Hepatocyte (in vitro differentiated cells): ENCODE data around the gene ITPK1. TPM values are rescaled to one million over a fixed set of nuclear protein-coding genes. Genes with fewer than 3 reads are reported as not detected.

ENCODE experiments used
- DNase-seq: peaks from one replicate; pipeline ENCODE4 v3.0.0-alpha.2; 2016; ENCODE audit warnings: low spot score
- H2AFZ ChIP-seq: fragments of 200-600 bp; sonication (generic); 2 replicates; pipeline ENCODE4 v1.6.0; 2016; ENCODE audit warnings: antibody characterized with exemption, mild to moderate bottlenecking
- H3K27ac ChIP-seq: fragments of 200-600 bp; sonication (generic); 2 replicates; pipeline ENCODE4 v1.5.1; 2016; ENCODE audit warnings: mild to moderate bottlenecking
- H3K27me3 ChIP-seq: fragments of 200-600 bp; sonication (generic); 2 replicates; pipeline ENCODE4 v1.6.1; 2016
- H3K36me3 ChIP-seq: fragments of 200-600 bp; sonication (generic); replicated peaks from 2 replicates; pipeline ENCODE4 v1.5.1; 2016; ENCODE audit warnings: low read depth; ENCODE audit not compliant: insufficient read depth
- H3K4me1 ChIP-seq: fragments of 200-600 bp; sonication (generic); 2 replicates; pipeline ENCODE4 v1.5.1; 2016; ENCODE audit warnings: mild to moderate bottlenecking, moderate library complexity; ENCODE audit not compliant: insufficient read depth
- H3K4me2 ChIP-seq: fragments of 200-600 bp; sonication (generic); 2 replicates; pipeline ENCODE4 v1.6.0; 2016
- H3K4me3 ChIP-seq: fragments of 200-600 bp; sonication (generic); 2 replicates; pipeline ENCODE4 v1.5.1; 2016; ENCODE audit warnings: mild to moderate bottlenecking
- H3K79me2 ChIP-seq: fragments of 200-600 bp; sonication (generic); 2 replicates; pipeline ENCODE4 v1.6.0; 2017; ENCODE audit warnings: mild to moderate bottlenecking
- H3K9me2 ChIP-seq: fragments of 200-600 bp; sonication (generic); replicated peaks from 2 replicates; pipeline ENCODE4 v1.6.0; 2017; ENCODE audit warnings: mild to moderate bottlenecking; ENCODE audit not compliant: insufficient read depth
- H3K9me3 ChIP-seq: fragments of 200-600 bp; sonication (generic); 2 replicates; pipeline ENCODE4 v1.5.1; 2016; ENCODE audit warnings: low read depth, mild to moderate bottlenecking
- H4K20me1 ChIP-seq: fragments of 200-600 bp; sonication (generic); 2 replicates; pipeline ENCODE4 v1.6.0; 2016; ENCODE audit warnings: mild to moderate bottlenecking; ENCODE audit not compliant: insufficient read depth, poor library complexity, severe bottlenecking
- CTCF ChIP-seq: fragments of 200-600 bp; sonication (generic); IDR thresholded peaks from 2 replicates; pipeline ENCODE4 v1.5.1; 2016; ENCODE audit warnings: antibody characterized with exemption, mild to moderate bottlenecking; ENCODE audit not compliant: poor library complexity
- EZH2 ChIP-seq: fragments of 200-600 bp; sonication (generic); IDR thresholded peaks from 2 replicates; pipeline ENCODE4 v1.6.1; 2016; ENCODE audit warnings: antibody characterized with exemption, mild to moderate bottlenecking, borderline replicate concordance
- EZH2phosphoT487 ChIP-seq: fragments of 200-600 bp; sonication (generic); IDR thresholded peaks from one replicate; pipeline ENCODE4 v1.6.1; 2018; ENCODE audit warnings: antibody characterized with exemption, mild to moderate bottlenecking, low read depth, moderate library complexity; ENCODE audit not compliant: unreplicated experiment, severe bottlenecking
- WGBS: methylation state at CpG from one replicate; pipeline ENCODE4 v1.1.6; 2016; ENCODE audit warnings: low lambda C conversion rate; ENCODE audit errors: missing lambda C conversion rate; 5-methylcytosine and 5-hydroxymethylcytosine counted together
- polyA plus RNA-seq: library from polyadenylated mRNA; unstranded; fragments of >200 nt; fragmentation: Nextera tagmentation; extraction: Ambion mirVana; gene quantifications from 2 replicates; pipeline ENCODE4 v1.2.1, GENCODE V29; 2016
- total RNA-seq: library from RNA; depleted of rRNA; stranded (reverse); fragments of >200 nt; gene quantifications from 2 replicates; pipeline ENCODE4 v1.2.3, GENCODE V29; 2014

ITPK1 gene
- total and polyA plus RNA-seq, 2 experiments from 2014 or later: 49.8 to 66.7 TPM

- Histone ChIP-seq H3K4me3 (peak overlapping the region; percentile 80), H2AFZ (peak overlapping the region; percentile 58), H3K9me3 (no peaks in the 10 kb centered on the region), H4K20me1 (peaks cover 16% of the 10 kb centered on the region), H3K36me3 (no peaks in the 10 kb centered on the region), H3K27ac (peak overlapping the region; percentile 91), H3K79me2 (peaks cover 45% of the 10 kb centered on the region), H3K4me1 (peaks cover 18% of the 10 kb centered on the region), H3K27me3 (no peaks in the 10 kb centered on the region), H3K4me2 (peak overlapping the region; percentile 69), H3K9me2 (no peaks in the 10 kb centered on the region)
- no peak for DNase-seq
- WGBS: 2% methylated on average over 37 of the region's 38 CpGs
- TF ChIP-seq EZH2: no peak
- TF ChIP-seq CTCF: no peak
- TF ChIP-seq EZH2phosphoT487: no peak
Measured at GRCh38 chr14:93114713-93115068, 1.0 kb downstream of the ITPK1 start.

- peak overlapping the region; percentile 58 for H2AFZ ChIP-seq
Measured at GRCh38 chr14:93114068-93114710, 1.5 kb downstream of the ITPK1 start.

GRCh38 chr14:93113678-93114067 is 2.1 kb downstream of the ITPK1 start:
- Histone ChIP-seq H3K4me2 (peak overlapping the region; percentile 69), H3K27ac (peak overlapping the region; percentile 91), H3K27me3 (no peaks in the 10 kb centered on the region), H4K20me1 (peaks cover 16% of the 10 kb centered on the region), H3K9me3 (no peaks in the 10 kb centered on the region), H3K4me3 (peak overlapping the region; percentile 80), H2AFZ (no peak overlapping the region), H3K79me2 (peaks cover 55% of the 10 kb centered on the region), H3K4me1 (peaks cover 18% of the 10 kb centered on the region), H3K36me3 (no peaks in the 10 kb centered on the region), H3K9me2 (no peaks in the 10 kb centered on the region)
- WGBS: 54% methylated on average over 8 of the region's 8 CpGs
- DNase-seq: peak; percentile 11
- TF ChIP-seq EZH2phosphoT487: no peak
- no peak for TF ChIP-seq EZH2
- TF ChIP-seq CTCF: no peak

More at GRCh38 chr14:93114068-93114710, 1.5 kb downstream of the ITPK1 start:
- Histone ChIP-seq H3K9me2 (no peaks in the 10 kb centered on the region), H3K4me2 (peak overlapping the region; percentile 69), H3K79me2 (peaks cover 50% of the 10 kb centered on the region), H3K36me3 (no peaks in the 10 kb centered on the region), H3K9me3 (no peaks in the 10 kb centered on the region), H3K4me1 (peaks cover 18% of the 10 kb centered on the region), H4K20me1 (peaks cover 16% of the 10 kb centered on the region), H3K4me3 (peak overlapping the region; percentile 80), H3K27ac (peak overlapping the region; percentile 91), H3K27me3 (no peaks in the 10 kb centered on the region)
- TF ChIP-seq EZH2 (no peak), CTCF (no peak), EZH2phosphoT487 (no peak)
- peak; percentile 11 for DNase-seq
- WGBS: 24% methylated on average over 18 of the region's 18 CpGs
